Osteocyte (in vitro differentiated cells): ENCODE data around the gene NAA60. TPM values are rescaled to one million over a fixed set of nuclear protein-coding genes. Genes with fewer than 3 reads are reported as not detected.
"Not testable (repeated sequence)": the region's sequence is repeated elsewhere in the genome, so short reads cannot be mapped to it uniquely, and the experiment has no call there.

Source experiments
- DNase-seq: peaks from one replicate; pipeline ENCODE4 v3.0.0; 2021; ENCODE audit warnings: mixed read lengths; ENCODE audit not compliant: unreplicated experiment; ENCODE audit errors: extremely low spot score
- H3K27ac Mint-ChIP-seq: one replicate; pipeline ENCODE4 v1.8.0; 2021; ENCODE audit warnings: mild to moderate bottlenecking, mixed read lengths; ENCODE audit not compliant: unreplicated experiment
- H3K27me3 Mint-ChIP-seq: one replicate; pipeline ENCODE4 v1.8.0; 2021; ENCODE audit warnings: mixed read lengths; ENCODE audit not compliant: unreplicated experiment
- H3K36me3 Mint-ChIP-seq: one replicate; pipeline ENCODE4 v1.8.0; 2021; ENCODE audit warnings: mixed read lengths; ENCODE audit not compliant: unreplicated experiment
- H3K4me1 Mint-ChIP-seq: one replicate; pipeline ENCODE4 v1.8.0; 2021; ENCODE audit warnings: mixed read lengths; ENCODE audit not compliant: unreplicated experiment
- H3K4me3 Mint-ChIP-seq: one replicate; pipeline ENCODE4 v1.8.0; 2021; ENCODE audit warnings: mild to moderate bottlenecking, moderate library complexity, mixed read lengths; ENCODE audit not compliant: unreplicated experiment
- H3K9me3 Mint-ChIP-seq: one replicate; pipeline ENCODE4 v1.8.0; 2021; ENCODE audit warnings: mixed read lengths; ENCODE audit not compliant: unreplicated experiment
- total RNA-seq: library from RNA; stranded (reverse); gene quantifications from 2 replicates; pipeline ENCODE4 v1.2.1, GENCODE V29; 2021
- TF ChIP-seq, protein P1 (sequence below): fragments of 200-600 bp; sonication (generic); IDR thresholded peaks from 2 replicates; pipeline ENCODE4 v1.5.0; 2021; ENCODE audit warnings: antibody characterized with exemption, mild to moderate bottlenecking, moderate library complexity

Gene NAA60
- total RNA-seq, 1 donor from 2014 or later = 53.9 TPM

DNA sequence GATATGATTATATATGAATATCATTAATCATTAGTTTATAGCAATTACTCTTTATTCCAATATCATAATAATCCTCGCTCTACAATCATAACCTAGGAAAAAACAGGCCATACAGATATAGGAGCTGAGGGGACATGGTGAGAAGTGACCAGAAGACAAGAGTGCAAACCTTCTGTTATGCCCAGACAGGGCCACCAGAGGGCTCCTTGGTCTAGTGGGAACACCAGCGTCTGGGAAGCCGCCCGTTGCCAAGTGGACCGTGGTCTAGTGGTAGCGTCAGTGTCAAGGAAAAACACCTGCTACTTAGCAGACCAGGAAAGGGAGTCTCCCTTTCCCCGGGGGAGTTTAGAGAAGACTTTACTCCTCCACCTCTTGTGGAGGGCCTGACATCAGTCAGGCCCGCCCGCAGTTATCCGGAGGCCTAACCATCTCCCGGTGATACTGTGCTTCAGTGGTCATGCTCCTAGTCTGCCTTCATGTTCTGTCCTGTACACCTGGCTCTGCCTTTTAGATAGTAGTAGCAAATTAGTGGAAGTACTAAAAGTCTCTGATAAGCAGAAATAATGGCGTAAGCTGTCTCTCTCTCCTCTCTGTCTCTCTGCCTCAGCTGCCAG lies 83.8 kb downstream of the NAA60 start:
- not testable (repeated sequence) for H3K4me1 Mint-ChIP-seq, H3K27ac Mint-ChIP-seq, DNase-seq, H3K27me3 Mint-ChIP-seq, H3K4me3 Mint-ChIP-seq, H3K9me3 Mint-ChIP-seq
- peaks cover 42% of the 10 kb centered on the region for H3K36me3 Mint-ChIP-seq
- TF ChIP-seq, protein P1, sequence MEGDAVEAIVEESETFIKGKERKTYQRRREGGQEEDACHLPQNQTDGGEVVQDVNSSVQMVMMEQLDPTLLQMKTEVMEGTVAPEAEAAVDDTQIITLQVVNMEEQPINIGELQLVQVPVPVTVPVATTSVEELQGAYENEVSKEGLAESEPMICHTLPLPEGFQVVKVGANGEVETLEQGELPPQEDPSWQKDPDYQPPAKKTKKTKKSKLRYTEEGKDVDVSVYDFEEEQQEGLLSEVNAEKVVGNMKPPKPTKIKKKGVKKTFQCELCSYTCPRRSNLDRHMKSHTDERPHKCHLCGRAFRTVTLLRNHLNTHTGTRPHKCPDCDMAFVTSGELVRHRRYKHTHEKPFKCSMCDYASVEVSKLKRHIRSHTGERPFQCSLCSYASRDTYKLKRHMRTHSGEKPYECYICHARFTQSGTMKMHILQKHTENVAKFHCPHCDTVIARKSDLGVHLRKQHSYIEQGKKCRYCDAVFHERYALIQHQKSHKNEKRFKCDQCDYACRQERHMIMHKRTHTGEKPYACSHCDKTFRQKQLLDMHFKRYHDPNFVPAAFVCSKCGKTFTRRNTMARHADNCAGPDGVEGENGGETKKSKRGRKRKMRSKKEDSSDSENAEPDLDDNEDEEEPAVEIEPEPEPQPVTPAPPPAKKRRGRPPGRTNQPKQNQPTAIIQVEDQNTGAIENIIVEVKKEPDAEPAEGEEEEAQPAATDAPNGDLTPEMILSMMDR = peak; percentile 64

DNA sequence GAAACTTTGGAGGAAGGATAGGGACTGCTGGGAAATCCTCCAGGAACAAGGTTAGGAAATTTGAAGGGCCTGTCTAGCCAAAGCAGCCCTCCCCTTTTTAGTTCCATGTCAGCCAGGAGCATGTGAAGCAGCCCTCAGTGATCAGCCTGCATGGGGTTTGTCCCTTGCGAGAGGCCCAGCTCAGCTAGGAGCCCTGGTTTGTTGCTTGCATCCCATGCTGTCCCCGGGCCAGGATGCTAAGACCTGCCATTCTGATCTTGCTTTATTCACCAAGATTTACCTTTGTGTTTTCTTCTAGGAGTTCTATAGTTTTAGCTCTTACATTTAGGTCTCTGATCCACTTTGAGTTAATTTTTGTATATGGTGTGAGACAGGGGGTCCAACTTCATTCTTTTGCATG lies 84.9 kb downstream of the NAA60 start:
- H3K9me3 Mint-ChIP-seq = no peaks in the 10 kb centered on the region

DNA sequence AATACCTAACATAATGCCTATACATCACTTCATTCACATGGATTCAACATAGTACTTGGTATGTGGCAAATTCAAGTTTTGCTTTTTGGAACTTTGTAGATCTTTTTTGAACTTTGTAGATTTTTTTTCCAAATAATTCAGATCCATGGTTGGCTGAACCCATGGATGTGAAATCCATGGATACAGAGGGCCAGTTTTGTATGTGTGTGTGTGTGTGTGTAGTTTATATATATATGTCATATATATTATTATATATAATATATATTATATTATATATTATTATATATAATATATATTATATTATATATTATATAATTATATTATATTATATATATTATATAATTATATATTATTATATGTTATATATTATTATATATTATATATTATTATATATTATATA lies 85.7 kb downstream of the NAA60 start:
- TF ChIP-seq, protein P1 = no peak
- H3K36me3 Mint-ChIP-seq = peaks cover 40% of the 10 kb centered on the region

More for the DNA sequence above, 84.9 kb downstream of the NAA60 start:
- TF ChIP-seq, protein P1 = no peak
- Mint-ChIP-seq H3K27ac (no peak overlapping the region), H3K4me3 (no peak overlapping the region), H3K36me3 (peaks cover 42% of the 10 kb centered on the region), H3K4me1 (no peaks in the 10 kb centered on the region), H3K27me3 (no peaks in the 10 kb centered on the region)
- no peak for DNase-seq

DNA sequence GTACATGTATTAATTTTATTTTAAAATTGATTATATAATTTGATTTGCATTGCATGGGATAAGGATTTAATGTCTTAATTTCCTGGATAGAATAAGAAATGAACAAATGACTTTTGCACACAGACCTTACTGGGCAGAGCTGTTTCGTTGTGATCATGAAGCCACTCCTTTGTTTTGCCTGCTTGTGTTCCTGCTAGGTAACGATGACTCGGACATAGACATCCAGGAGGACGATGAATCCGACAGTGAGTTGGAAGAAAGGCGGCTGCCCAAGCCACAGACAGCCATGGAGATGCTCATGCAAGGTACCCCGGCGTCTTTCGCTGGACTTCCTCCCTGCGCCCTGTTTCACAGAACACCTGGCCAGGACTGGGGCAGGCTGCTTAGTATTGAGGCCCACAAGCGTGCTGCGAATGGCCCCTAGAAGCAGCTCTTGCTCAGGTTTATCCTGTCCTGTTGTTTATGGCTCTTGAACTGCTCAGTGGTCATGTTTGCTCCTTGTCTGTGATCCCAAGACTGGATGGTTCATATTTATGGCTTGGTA lies 87.0 kb downstream of the NAA60 start:
- no peak overlapping the region for H3K27ac Mint-ChIP-seq
- TF ChIP-seq, protein P1 = no peak
- no peak for DNase-seq
- H3K36me3 Mint-ChIP-seq = peaks cover 38% of the 10 kb centered on the region
- H3K4me3 Mint-ChIP-seq = no peak overlapping the region
- no peaks in the 10 kb centered on the region for H3K9me3 Mint-ChIP-seq
- H3K4me1 Mint-ChIP-seq = no peaks in the 10 kb centered on the region
- no peaks in the 10 kb centered on the region for H3K27me3 Mint-ChIP-seq

More for the DNA sequence above, 85.7 kb downstream of the NAA60 start:
- no peaks in the 10 kb centered on the region for H3K9me3 Mint-ChIP-seq
- H3K27ac Mint-ChIP-seq = no peak overlapping the region
- H3K27me3 Mint-ChIP-seq = no peaks in the 10 kb centered on the region
- no peak for DNase-seq
- no peak overlapping the region for H3K4me3 Mint-ChIP-seq
- H3K4me1 Mint-ChIP-seq = no peaks in the 10 kb centered on the region

DNA sequence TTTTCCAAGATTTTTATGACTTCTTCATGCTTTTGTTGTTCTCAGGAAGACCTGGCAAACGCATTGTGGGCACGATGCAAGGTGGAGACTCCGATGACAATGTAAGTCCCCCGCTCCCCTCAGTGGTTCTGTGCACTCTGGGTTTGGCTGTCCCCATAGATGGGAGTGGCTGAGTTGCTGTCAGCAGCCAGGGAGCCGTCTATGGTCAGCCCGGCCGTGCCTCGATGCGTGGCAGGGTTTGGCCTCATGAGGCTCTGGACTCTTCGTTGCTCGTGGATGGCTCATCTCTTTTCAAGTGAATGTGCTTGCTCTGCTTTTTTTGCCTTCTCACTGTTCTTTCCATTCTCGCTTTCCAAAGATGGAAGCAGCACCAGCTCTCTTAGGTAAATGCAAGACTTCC lies 89.3 kb downstream of the NAA60 start:
- no peaks in the 10 kb centered on the region for H3K9me3 Mint-ChIP-seq
- H3K27me3 Mint-ChIP-seq = no peaks in the 10 kb centered on the region
- TF ChIP-seq, protein P1 = no peak
- H3K4me1 Mint-ChIP-seq = peaks cover 5% of the 10 kb centered on the region
- no peak overlapping the region for H3K27ac Mint-ChIP-seq
- H3K4me3 Mint-ChIP-seq = no peak overlapping the region
- no peak for DNase-seq
- H3K36me3 Mint-ChIP-seq = peaks cover 43% of the 10 kb centered on the region
